Head of caudate nucleus (tissue), 42 donors: Measurements from ENCODE around the gene DUSP7.

Source experiments
- DNase-seq, 42 donors: peaks; one replicate each; pipeline versions ENCODE4 v3.0.0 to v3.0.0-alpha.2; 2020 to 2021; ENCODE audit warnings: mixed read lengths in 7 of 42
- intact Hi-C: fragments of 100-400 bp; cut with DNase I; formaldehyde crosslinking; loops from one replicate; pipeline ENCODE4 v1.15.0; 2022

DUSP7 gene, protein sequence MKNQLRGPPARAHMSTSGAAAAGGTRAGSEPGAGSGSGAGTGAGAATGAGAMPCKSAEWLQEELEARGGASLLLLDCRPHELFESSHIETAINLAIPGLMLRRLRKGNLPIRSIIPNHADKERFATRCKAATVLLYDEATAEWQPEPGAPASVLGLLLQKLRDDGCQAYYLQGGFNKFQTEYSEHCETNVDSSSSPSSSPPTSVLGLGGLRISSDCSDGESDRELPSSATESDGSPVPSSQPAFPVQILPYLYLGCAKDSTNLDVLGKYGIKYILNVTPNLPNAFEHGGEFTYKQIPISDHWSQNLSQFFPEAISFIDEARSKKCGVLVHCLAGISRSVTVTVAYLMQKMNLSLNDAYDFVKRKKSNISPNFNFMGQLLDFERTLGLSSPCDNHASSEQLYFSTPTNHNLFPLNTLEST

DNA sequence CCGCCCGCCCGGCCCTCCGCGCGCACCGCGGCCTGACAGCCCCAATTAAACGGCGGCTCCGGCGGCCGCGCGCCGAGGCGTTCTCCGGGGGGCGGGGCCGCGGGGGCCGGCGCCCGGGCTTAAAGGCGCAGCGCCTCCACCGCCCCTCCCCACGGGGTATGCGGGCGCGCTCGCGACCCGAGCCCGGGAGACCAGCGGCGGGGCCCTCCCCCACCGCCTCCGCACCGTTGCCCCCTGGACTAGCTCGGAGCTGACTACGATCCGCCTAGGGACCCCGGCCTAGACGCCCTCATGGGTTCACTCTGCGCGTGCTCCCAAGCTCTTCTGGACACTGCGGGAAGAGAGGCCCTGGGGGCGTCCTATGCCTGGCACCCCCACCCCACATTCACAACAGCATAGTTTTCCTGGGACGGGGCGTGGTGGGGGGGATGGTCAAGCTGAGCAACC lies at the start of gene DUSP7:
DUSP7 (minus strand) TSS at position 51 of the 447 bp plus-strand sequence. CDS start 205 bp downstream, outside the sequence.
- DNase-seq: peak in 40 of 42 donors; percentile 40 to 91 (median 80)

DNA sequence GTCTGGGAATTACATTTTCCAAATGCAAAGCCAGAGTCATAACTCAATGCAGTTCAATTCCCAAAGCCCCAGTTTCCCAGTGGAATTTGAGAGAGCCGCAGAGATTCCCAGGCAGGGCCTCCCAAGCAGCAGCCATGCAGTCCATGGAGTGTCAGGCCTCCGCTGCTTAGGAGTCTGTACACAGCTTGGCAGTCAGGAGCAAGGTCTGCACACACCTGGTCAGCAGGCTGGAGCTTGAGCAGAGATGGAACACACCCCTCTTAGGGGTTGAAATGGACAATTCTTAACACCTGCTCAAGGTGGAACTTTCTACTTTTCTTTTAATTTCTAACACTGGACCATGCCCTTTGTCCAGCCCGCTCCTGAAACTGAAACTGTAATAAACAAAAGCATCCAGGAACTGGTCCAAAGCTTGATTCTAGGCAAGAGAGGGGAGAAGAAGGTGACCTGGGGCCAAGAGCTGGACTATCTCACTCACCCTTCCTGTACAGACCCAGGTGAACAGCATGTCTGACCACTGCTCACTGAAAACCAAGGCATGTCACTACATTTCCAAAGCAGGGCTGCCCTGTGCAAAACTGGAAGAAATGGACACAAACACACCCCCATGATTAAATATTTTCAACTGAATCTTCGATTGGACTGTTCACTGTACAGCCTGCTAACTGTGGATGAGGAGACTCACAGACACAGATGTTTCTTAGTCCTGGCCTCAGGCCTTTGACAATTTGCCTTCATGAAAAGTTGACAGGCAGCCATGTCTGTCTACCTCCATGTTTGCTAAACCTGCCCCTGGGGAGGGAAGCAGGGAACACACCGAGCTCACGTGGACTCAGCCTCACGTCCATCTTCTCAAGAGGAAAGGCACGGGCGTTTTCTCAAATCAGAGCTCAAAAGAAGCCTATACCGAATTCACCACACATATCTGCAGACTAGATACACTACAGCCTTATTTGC lies 48.6 kb upstream of the DUSP7 start:
- intact Hi-C loops: no loop called here
- DNase-seq: no peak

More for the DNA sequence above, at the start of gene DUSP7:
- intact Hi-C loops: loop anchor here (5.0 kb wide), 1 partner anchor 66 kb away; no protein-coding TSS in a partner anchor

DNA sequence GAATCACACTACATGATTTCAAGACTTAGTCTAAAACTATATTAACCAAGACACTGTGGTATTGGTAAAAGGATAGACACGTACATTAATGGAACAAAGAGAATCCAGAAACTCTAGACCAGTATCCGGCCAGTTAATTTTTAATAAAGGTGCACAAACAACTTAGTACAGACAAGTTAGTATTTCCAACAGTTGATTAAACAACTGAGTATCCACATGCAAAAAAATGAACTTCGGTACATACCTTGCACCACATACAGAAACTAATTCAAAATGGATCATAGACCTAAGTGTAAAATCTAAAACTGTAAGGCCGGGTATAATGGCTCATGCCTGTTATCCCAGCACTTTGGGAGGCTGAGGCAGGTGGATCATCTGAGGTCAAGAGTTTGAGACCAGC lies 46.6 kb upstream of the DUSP7 start:
- intact Hi-C loops: no loop called here

DNA sequence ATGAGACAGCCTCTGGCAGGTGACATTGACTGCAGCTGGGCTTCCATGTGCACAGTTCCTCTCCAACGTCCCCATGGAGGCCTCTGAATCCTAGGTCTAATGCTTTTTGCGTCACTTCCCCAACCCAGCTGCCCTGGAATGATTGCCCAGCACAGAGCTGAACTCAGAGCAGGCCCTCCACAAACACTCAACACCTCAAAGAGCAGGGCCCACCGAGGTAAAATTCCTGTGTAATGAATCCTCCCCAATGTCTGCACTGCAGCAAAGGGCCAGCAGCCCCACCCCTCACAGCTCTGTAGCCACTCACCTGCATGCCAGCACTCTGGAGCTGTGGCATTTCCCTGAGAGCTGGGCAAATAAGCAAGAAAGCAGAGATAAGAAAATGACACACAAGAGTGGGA lies 42.6 kb upstream of the DUSP7 start:
- intact Hi-C loops: no loop called here
- no peak for DNase-seq

More for the DNA sequence above, 46.6 kb upstream of the DUSP7 start:
- DNase-seq: no peak

DNA sequence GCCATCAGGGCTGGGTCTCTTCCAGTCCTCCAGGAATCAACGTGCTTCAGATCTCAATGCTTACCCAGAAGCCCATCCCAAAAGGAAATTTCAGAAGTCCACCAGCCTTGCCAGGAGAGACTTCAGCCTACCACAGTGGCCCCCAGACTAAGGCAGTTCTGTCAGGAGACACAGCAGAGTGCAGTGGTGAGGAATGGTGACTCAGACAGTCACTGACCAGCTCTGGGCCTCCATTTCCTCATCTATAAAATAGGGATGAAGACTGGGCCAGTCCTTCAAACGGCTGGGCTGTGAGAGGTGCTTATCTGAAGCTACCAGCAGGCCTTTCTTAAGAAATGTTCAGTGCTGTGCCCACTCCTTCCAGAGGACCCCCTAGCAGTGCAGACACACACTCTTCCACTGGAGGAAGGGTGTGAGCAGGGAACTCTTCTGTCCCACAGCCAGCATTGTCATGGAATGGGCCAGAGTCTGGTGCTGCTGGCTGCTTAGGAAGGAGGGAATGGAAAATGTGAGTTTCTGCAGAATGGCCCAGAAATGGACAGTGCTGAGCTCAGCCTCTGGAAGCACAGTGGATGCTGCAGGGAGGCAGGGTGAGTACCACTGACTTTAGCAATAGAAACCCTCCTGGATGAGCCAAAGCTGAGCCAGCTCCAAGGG lies 41.6 kb upstream of the DUSP7 start:
- intact Hi-C loops: no loop called here
- DNase-seq: no peak

DNA sequence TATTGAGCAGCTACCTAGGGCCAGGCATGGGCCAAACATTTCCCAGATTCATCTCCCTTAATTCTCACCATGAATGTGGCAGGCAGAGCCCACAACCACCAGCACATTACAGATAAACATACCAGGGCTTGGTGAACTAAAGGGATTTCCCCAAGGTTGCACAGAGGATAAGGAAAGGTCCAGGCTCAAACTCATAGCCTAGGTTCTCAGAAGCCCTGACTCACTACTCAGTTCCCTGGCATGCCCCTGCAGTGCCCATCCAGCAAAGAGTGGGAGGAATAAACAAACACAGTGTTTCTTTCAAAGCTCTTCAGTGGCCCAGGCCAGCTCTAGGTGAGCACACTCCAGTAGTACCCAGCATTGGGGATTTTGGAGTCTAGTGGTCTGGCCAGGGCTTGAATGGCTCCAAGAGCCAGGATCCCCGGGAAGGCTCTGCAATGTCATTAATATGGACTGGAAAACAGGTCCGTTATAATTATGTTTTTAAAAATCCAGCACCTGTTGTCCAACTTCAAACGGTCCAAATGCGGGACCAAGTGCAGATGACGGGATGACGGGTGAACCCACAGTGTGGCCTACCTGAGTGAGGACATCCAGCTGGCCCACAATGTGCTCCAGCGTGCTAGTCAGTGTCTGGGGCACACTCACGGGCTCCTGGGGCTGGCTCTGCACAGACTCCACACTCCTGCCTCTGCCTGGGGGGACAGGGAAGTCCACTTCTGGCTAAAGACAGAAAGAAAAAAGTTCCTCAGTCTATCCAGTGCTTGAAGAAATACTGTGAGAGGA lies 39.8 kb upstream of the DUSP7 start:
- DNase-seq: no peak
- intact Hi-C loops: no loop called here

DNA sequence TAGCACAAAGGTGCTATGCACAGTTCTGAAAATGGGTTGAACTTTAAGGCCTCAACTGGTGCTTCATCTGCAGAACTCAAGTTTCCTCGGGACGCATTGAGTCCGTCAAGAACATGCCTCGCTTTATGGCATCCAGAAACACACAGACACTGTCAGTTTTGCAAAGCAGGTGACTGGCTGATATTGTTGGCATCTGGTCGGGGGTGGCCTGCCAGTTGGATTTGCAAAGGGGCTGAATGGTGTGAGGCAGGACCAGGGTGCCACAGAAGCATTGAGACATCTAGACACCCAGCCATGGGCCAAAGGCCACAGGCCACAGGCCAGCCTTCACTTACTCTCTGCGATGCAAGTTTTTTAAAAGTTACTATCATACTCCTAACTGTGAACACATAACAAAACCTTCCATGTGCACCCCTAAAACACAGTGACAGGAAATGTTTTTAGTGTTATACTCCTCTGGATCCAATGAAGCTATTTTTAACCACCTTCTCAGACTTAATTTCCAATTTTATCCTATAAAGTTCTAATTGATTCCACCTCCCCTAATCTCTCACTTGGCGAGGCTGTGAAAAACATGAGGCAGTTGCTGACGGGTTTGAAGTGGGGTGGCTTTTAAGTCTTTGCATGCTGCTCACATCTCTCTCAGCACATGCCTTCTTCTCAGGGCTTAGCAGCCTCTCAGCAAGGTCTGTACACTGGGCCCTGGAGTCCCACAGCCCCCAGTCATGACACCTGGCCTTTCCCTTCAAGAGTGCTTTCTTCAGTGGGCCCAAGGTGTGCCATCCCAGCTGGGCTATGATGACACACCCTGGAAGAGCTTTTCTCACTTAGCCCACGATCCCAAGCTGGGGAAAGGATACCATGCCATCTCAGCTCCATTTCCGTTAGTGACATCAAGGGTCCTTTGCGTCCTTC lies 38.5 kb upstream of the DUSP7 start:
- DNase-seq: peak in 16 of 42 donors; percentile 18 to 83 (median 55)
- intact Hi-C loops: no loop called here

DNA sequence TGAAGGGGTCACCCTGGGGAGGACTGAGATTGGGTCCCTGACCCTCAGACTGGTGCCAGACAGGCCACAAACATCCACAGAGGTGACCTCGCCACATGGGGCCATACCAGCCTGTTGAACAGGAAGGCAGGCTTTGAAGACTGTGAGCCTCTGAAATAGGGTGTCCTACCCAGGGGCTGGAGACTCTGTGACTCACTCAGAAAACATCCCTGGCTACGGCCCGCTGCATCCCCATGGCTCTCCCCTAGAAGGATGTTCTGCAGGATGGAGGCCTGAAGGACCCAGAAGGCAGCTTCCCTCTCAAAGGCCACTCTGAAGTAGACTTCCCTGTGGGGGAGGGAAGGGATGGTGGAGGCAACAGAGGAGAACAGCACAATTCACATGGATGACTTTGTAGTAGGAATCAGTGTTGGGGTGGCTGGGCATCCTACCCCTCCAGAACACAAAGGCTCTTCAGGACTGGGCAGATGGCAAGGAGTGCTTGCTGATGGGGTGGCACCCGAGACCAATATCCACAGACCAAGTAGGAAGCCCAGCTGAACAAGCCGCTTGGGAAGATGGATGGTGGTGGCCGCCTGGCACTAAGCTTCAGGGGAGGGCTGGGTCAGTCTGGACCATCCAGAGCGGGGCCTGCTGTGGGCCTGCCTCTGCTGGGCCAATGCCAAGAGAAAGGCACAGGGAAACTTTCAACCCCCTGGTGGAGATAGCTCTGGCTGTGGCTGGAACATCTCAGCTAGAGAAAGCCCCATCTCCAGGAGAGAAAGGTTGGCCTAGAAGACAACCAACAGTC lies 37.6 kb upstream of the DUSP7 start:
- DNase-seq: no peak
- intact Hi-C loops: no loop called here

DNA sequence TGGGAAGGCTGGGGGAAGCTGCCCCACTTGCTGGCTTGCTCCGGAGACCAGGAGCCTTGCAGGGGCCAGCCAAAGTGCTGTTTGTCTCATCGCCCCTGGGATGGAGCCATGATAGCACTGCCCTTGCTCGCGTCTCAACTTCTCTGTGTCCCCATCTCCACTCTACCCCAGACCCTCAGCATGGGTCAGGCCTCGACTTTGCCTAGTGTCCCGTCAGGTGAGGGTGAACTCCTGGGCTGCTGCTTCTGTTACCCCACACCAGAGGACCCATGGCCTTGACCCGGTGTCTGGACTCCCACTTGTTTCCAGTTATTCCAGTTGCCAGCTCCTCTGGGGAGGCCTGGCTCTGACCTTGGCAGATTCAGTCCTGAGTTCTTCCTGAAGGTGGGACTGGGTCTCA lies 36.5 kb upstream of the DUSP7 start:
- intact Hi-C loops: no loop called here
- no peak for DNase-seq

DNA sequence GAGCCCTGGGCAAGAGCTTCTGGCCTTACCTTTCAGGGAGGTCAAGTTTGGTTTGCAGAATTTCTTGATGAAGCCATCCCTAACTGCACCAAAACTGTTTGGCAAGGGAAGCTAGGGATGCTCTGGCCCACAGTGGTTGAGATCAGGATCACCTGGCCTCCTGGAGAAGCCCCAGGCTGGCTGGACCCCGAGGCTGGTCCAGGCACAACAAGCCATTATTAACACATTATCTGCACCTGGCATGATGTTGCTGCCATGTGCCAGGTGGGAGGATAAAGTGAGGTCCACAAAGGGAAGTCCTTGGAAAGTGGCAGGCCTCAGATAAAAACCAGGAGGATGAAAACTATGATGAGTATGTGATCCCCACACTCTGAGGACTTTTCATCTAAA lies 35.9 kb upstream of the DUSP7 start:
- intact Hi-C loops: no loop called here
- no peak for DNase-seq

DNA sequence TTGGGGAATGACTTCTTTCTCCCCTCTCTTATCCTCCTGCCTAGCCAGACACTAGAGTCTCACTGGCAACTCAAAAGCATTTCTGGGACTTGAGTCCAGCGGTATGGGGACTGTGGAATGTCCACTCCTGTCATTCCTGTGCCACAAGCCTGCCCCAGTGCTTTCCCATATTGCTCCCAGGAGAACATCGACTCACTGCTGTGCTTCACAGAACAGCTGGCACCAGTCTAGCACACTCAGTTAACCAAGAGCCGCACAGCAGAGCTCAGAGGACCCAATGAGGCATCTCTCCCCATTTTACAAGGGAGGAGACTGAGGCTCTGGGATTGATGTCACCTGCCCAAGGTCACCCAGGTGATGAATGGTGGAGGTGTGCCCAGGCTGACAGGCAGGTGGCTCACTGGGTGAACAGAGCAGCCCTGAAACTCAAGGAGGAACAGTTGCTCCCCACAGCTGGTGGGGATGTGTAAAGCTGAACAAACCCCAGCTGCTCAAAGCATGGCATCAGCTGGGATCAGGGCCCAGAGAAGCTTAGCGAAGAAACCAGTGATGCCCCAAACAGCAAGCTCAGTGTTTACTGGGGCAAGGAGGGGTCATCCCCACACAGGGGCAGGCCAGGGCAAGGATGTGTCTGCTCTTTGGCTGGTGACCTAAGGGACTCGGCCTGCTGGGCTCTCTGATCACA lies 35.4 kb upstream of the DUSP7 start:
- intact Hi-C loops: no loop called here
- DNase-seq: peak in 40 of 42 donors; percentile 26 to 82 (median 60)

DNA sequence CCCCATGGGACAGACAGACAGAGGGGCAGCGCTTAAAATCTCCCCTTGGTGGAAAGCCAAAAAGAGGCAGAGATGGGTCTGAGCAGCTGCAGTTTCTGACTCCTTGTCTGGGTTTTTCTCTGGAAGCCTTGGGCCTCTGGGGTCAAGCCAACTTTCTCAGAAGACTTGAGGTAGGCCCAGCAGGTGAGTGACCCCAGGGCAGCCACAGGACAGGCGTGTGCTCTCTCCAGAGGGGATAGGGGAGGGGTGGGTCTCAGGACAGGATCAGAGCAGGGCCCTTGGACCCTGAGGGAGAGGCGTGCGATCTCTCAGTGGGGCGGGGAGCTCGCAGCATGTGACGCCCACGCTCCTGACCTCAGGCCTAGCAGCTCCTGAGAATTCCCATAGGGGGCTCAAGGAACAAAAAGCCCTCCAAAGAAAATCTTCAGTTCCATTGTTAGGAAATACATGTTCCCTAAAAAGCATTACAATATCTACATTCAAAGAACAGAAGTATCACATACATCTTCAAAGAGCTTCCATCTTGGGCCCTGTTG lies 34.6 kb upstream of the DUSP7 start:
- intact Hi-C loops: no loop called here
- no peak for DNase-seq

DNA sequence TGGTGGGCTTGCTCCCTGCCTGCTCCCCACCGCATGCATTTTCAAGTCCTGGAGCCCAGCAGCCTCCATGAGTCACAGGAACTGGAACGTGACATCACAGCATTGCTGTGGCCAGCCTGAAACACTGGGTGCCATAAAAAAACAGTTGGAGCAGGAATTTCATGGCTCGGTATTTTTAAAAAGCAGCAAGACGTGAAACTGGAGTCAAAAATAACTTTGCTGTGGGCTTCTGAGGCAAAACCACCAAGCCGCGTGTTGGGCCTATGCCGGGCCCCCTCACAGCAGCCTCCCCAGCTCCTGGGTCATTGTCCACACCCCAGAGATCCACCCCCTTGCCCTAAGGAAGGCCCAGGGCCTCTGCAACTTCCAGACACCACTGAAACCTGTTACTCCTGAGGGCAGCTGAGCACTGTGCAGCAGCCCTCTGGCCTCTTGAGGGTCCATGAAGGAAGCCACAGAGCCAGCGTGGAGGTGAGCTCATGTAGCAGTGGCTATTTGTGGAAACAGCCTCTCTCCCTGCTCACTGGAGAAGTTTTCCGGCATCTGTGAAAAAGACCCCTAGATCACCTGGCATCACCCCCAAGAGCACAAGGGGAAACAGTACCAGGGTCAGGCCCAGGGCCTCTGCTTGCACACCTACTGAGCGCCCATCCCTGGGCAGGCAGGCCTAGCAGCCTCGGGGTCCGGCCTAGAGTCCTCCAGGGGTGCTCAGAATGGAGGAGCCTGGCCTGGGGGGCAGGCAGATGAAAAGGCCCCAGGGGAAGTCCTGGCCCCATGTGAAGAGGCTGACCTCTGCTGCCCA lies 34.0 kb upstream of the DUSP7 start:
- DNase-seq: no peak
- intact Hi-C loops: no loop called here

DNA sequence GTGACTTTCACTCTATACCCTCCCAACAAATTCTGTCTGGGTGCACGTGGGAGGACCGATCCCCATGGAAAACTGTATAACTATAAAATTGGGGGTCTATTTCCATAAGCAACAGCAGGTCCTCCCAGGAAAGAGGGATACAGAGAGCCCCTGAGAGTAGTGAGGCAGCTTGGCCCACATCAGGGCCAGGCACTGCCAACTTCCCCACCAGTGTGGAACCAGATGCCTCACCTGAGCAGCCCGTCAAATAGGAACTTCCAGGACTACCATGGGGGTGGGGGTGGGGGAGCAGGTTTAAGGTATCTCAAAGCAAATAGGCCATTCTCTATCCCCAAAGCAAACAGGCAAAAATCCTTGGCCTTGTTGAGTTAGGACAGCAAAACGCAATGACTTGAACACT lies 33.3 kb upstream of the DUSP7 start:
- intact Hi-C loops: no loop called here
- DNase-seq: no peak
